Measurements from ENCODE around the gene CMKLR1. TPM values are rescaled to one million over a fixed set of nuclear protein-coding genes. Genes with fewer than 3 reads are reported as not detected.

Gene CMKLR1
- total and polyA plus RNA-seq, 2 donors (not counting 1 experiment from before 2014, with no cell fraction given), result 0.06 to 0.54 TPM

DNA sequence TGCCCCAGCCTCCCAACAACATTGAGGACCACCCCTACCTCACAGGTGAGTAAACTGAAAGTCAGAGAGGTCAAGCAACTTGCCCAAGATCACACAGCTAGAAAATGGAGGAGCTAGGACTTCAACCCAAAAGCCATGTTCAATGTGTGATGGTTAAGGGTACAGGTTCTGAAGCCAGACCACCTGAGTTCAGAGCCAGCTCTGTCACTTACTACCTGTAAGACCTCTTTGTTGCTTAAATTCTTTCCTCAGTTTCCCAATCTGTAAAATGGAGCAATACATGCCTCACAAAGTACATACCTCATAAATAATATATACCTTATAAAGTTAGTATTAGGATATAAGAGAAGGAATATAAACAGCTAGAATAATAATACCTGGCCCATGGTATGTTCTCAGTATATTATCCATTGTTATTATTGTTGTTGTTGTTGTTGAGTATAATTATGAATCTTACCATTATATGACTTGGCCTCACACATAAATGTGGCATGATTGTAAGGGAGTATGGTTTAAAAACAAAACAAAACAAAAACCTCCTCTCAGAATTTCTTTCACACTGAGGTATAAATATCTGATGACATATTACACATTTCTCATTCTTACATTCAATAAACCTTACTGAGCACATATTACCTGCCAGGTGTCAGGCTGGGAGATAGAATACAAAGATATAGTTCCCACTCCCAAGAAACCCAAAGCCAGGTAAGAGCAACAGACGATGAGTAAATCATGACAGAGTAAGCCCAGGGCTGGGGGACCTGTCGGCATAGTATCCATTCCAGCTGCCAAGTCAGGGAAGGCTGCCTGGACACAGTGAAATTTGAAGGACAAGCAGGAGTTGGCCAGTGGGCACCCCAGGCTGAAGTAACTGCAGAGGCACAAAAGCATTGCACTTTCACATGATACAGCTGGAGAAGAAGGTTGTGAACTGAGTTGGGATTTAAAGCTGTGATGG lies 19.6 kb downstream of the CMKLR1 start:
- no peaks in the 10 kb centered on the region for H3K4me1 Mint-ChIP-seq
- no peak for ATAC-seq (ENCODE audit: low read depth)
- ChIA-PET POLR2A (no interaction called here), CTCF (no interaction called here)
- H3K4me3 Mint-ChIP-seq, result no peak overlapping the region
- no peak overlapping the region for H2AFZ ChIP-seq (ENCODE audit: insufficient read depth, low read depth, low read length, poor library complexity, severe bottlenecking)
- 100% methylated on average over 2 of the region's 2 CpGs for WGBS (ENCODE audit: insufficient coverage)
- no peaks in the 10 kb centered on the region for H4K20me1 ChIP-seq (ENCODE audit: control insufficient read depth, insufficient read depth, low read length, poor library complexity, severe bottlenecking)
- no peak overlapping the region for H3K27ac ChIP-seq (ENCODE audit: low read length in 2 of 2)
- no peaks in the 10 kb centered on the region for H3K9me3 ChIP-seq (ENCODE audit: control extremely low read depth in 1 of 3, control insufficient read depth in 2 of 3, insufficient read depth in 1 of 3, low read length in 2 of 3)
- DNase-seq, result no peak
- no peak overlapping the region for H3K9ac ChIP-seq (ENCODE audit: low read length)
- no peaks in the 10 kb centered on the region for H3K4me1 ChIP-seq (ENCODE audit: control insufficient read depth in 2 of 2, insufficient read depth in 2 of 2, low read length in 2 of 2)
- no peaks in the 10 kb centered on the region for H3K36me3 ChIP-seq (replicated peaks in 1 of 2; ENCODE audit: control extremely low read depth in 1 of 2, control insufficient read depth in 1 of 2, extremely low read depth in 1 of 2, insufficient read depth in 2 of 2, low read length in 1 of 2)
- no peaks in the 10 kb centered on the region for H3K9me3 Mint-ChIP-seq (ENCODE audit: insufficient read depth)
- intact Hi-C loops (cut with micrococcal nuclease), result no loop called here
- no peaks in the 10 kb centered on the region for H3K79me2 ChIP-seq (ENCODE audit: control insufficient read depth, insufficient read depth, low read length)
- H3K27ac Mint-ChIP-seq, result no peak overlapping the region
- peaks cover 27% of the 10 kb centered on the region for H3K27me3 Mint-ChIP-seq
- TF ChIP-seq EZH2 (IDR thresholded peaks at IDR 0.05; ENCODE audit: borderline replicate concordance, insufficient read depth, low read depth, low read length, poor library complexity, severe bottlenecking), result no peak
- TF ChIP-seq CTCF (IDR thresholded peaks at IDR 0.05), result no peak
- no peak overlapping the region for H3K4me3 ChIP-seq (ENCODE audit: control extremely low read depth in 1 of 5, extremely low read depth in 1 of 5, insufficient read depth in 1 of 5, low read depth in 2 of 5, low read length in 4 of 5)
- no peak overlapping the region for H3K4me2 ChIP-seq (replicated peaks; ENCODE audit: low read depth, low read length, poor library complexity, severe bottlenecking)
- peaks cover 0 to 7% (median 0%) of the 10 kb centered on the region in 4 experiments for H3K27me3 ChIP-seq (replicated peaks in 1 of 4; ENCODE audit: control extremely low read depth in 1 of 4, control insufficient read depth in 3 of 4, insufficient read depth in 4 of 4, low read length in 3 of 4)

Data from B cell (primary cell).